HL-60 (cell line): ENCODE measurements around the gene CHST11.

Source experiments
- REST ChIP-seq: IDR thresholded peaks from 2 replicates; pipeline ENCODE4 v1.6.1; 2012; ENCODE audit warnings: low read depth; ENCODE audit not compliant: insufficient replicate concordance
- TF ChIP-seq, protein P1 (sequence below): IDR thresholded peaks from one replicate; pipeline ENCODE4 v1.5.1; 2011; ENCODE audit warnings: low read length, control low read depth, inconsistent platforms; ENCODE audit not compliant: insufficient read depth

DNA sequence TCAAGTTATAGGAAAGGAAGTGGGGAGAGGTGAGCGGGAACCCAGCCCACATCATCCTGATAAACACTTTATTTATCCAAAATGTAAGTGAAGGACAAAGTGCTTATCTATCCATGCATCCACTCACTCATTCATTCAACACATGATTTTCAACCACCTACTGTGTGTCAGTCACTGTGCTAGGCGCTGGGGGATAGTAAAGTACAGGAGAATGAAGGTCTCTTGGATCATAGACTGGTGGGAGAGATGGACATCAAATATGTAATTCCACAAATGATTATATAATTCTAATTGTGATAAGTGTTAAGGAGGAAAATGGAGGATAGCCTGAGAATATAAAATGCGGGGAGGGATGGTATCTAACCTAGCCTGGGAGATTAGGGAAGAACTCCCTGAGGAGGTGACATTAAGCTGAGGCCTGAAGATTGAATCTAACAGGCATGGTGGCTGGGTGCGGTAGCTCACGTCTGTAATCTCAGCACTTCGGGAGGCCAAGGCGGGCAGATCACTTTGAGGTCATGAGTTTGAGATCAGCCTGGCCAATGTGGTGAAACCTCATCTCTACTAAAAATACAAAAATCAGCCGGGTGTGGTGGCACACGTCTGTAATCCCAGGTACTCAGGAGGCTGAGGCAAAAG, 41.3 kb upstream of the CHST11 start:
- TF ChIP-seq, protein P1, sequence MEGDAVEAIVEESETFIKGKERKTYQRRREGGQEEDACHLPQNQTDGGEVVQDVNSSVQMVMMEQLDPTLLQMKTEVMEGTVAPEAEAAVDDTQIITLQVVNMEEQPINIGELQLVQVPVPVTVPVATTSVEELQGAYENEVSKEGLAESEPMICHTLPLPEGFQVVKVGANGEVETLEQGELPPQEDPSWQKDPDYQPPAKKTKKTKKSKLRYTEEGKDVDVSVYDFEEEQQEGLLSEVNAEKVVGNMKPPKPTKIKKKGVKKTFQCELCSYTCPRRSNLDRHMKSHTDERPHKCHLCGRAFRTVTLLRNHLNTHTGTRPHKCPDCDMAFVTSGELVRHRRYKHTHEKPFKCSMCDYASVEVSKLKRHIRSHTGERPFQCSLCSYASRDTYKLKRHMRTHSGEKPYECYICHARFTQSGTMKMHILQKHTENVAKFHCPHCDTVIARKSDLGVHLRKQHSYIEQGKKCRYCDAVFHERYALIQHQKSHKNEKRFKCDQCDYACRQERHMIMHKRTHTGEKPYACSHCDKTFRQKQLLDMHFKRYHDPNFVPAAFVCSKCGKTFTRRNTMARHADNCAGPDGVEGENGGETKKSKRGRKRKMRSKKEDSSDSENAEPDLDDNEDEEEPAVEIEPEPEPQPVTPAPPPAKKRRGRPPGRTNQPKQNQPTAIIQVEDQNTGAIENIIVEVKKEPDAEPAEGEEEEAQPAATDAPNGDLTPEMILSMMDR: no peak
- TF ChIP-seq REST: no peak
